ENCODE measurements around the gene CFAP90.

CFAP90 gene

GRCh38 chr5:7834982-7835381 lies 16.0 kb downstream of the CFAP90 start:
- H3K27ac ChIP-seq = no peak overlapping the region
- no peaks in the 10 kb centered on the region for H3K27me3 ChIP-seq (replicated peaks)
- no peak for TF ChIP-seq CTCF (IDR thresholded peaks at IDR 0.05; ENCODE audit: low read depth, low read length, missing control alignments)
- DNase-seq = no peak
- H3K4me3 ChIP-seq (ENCODE audit: low read depth, low read length) = no peak overlapping the region
- no peaks in the 10 kb centered on the region for H3K36me3 ChIP-seq (replicated peaks)
- in situ Hi-C loops (cut with HindIII; ENCODE audit: low pct_ligation_motif_present, low sequenced_read_pairs) = no loop called here

GRCh38 chr5:7828269-7828668 lies 22.7 kb downstream of the CFAP90 start:
- Histone ChIP-seq H3K27ac (no peak overlapping the region), H3K36me3 (replicated peaks) (no peaks in the 10 kb centered on the region), H3K4me3 (ENCODE audit: low read depth, low read length) (no peak overlapping the region), H3K27me3 (replicated peaks) (no peaks in the 10 kb centered on the region)
- in situ Hi-C loops (cut with HindIII; ENCODE audit: low pct_ligation_motif_present, low sequenced_read_pairs) = no loop called here
- no peak for TF ChIP-seq CTCF (IDR thresholded peaks at IDR 0.05; ENCODE audit: low read depth, low read length, missing control alignments)
- no peak for DNase-seq

GRCh38 chr5:7827610-7828009 lies 23.3 kb downstream of the CFAP90 start:
- H3K27ac ChIP-seq = no peak overlapping the region
- DNase-seq = no peak
- no peak for TF ChIP-seq CTCF (IDR thresholded peaks at IDR 0.05; ENCODE audit: low read depth, low read length, missing control alignments)
- H3K4me3 ChIP-seq (ENCODE audit: low read depth, low read length) = no peak overlapping the region
- in situ Hi-C loops (cut with HindIII; ENCODE audit: low pct_ligation_motif_present, low sequenced_read_pairs) = no loop called here
- H3K36me3 ChIP-seq (replicated peaks) = no peaks in the 10 kb centered on the region
- H3K27me3 ChIP-seq (replicated peaks) = no peaks in the 10 kb centered on the region

- H3K4me3 ChIP-seq (ENCODE audit: low read depth, low read length) = no peak overlapping the region
- no peaks in the 10 kb centered on the region for H3K36me3 ChIP-seq (replicated peaks)
- H3K27ac ChIP-seq = no peak overlapping the region
- H3K27me3 ChIP-seq (replicated peaks) = no peaks in the 10 kb centered on the region
- no peak for DNase-seq
- no peak for TF ChIP-seq CTCF (IDR thresholded peaks at IDR 0.05; ENCODE audit: low read depth, low read length, missing control alignments)
- in situ Hi-C loops (cut with HindIII; ENCODE audit: low pct_ligation_motif_present, low sequenced_read_pairs) = no loop called here
Measured at GRCh38 chr5:7825630-7826029, 25.3 kb downstream of the CFAP90 start.

- H3K4me3 ChIP-seq (ENCODE audit: low read depth, low read length) = no peak overlapping the region
- in situ Hi-C loops (cut with HindIII; ENCODE audit: low pct_ligation_motif_present, low sequenced_read_pairs) = no loop called here
- TF ChIP-seq CTCF (IDR thresholded peaks at IDR 0.05; ENCODE audit: low read depth, low read length, missing control alignments) = no peak
- DNase-seq = no peak
- H3K36me3 ChIP-seq (replicated peaks) = no peaks in the 10 kb centered on the region
- no peak overlapping the region for H3K27ac ChIP-seq
- no peaks in the 10 kb centered on the region for H3K27me3 ChIP-seq (replicated peaks)
Measured at GRCh38 chr5:7824995-7825394, 25.9 kb downstream of the CFAP90 start.

GRCh38 chr5:7823594-7823993 lies 27.3 kb downstream of the CFAP90 start:
- TF ChIP-seq CTCF (IDR thresholded peaks at IDR 0.05; ENCODE audit: low read depth, low read length, missing control alignments) = no peak
- in situ Hi-C loops (cut with HindIII; ENCODE audit: low pct_ligation_motif_present, low sequenced_read_pairs) = no loop called here
- Histone ChIP-seq H3K27me3 (replicated peaks) (no peaks in the 10 kb centered on the region), H3K36me3 (replicated peaks) (no peaks in the 10 kb centered on the region), H3K4me3 (ENCODE audit: low read depth, low read length) (no peak overlapping the region), H3K27ac (no peak overlapping the region)
- DNase-seq = no peak

Data from brain microvascular endothelial cell (primary cell).